GM12878 (cell line): Measurements from ENCODE around the gene HIVEP3. TPM values are rescaled to one million over a fixed set of nuclear protein-coding genes. Genes with fewer than 3 reads are reported as not detected.

ENCODE experiments used
- ATAC-seq: fragments of 200-7000 bp; cut with Tn5 transposase; 3 replicates; pipeline ENCODE4 v1.9.1; 2020; ENCODE audit warnings: mild to moderate bottlenecking, moderate library complexity
- BruUV-seq: library from RNA; stranded (reverse); fragments of 400-500 nt; replicated peaks from 2 replicates; lab custom pipeline; 2021; lab: Mats Ljungman, UMichigan
- CTCF ChIA-PET: fragments of 300-600 bp; sonication (Branson Sonifier 250); formaldehyde crosslinking; extraction: SDS; loops from one replicate; lab custom pipeline; 2021; ENCODE audit warnings: inconsistent platforms; lab: Yijun Ruan, JAX
- POLR2A ChIA-PET: fragments of 350-600 bp; formaldehyde crosslinking; extraction: SDS; loops from one replicate; lab custom pipeline; 2021; ENCODE audit warnings: inconsistent platforms; lab: Charles Lee
- RAD21 ChIA-PET: fragments of 300-600 bp; sonication (Branson Sonifier 250); formaldehyde crosslinking; loops from one replicate; lab custom pipeline; 2023; ENCODE audit warnings: antibody characterized with exemption; ENCODE audit not compliant: unreplicated experiment; lab: Charles Lee
- SMC1A ChIA-PET: fragments of 300-600 bp; sonication (Branson Sonifier 250); formaldehyde crosslinking; loops from one replicate; lab custom pipeline; 2023; ENCODE audit not compliant: unreplicated experiment, uncharacterized antibody; lab: Charles Lee
- DNase-seq: peaks from one replicate; pipeline ENCODE4 v3.0.0-alpha.2; 2011; ENCODE audit warnings: low read depth, low spot score
- FAIRE-seq: peaks from 3 replicates; lab custom pipeline; 2011; peaks lifted over from hg19 to GRCh38; lab: Jason Lieb, UNC
- H2AFZ ChIP-seq: 2 replicates; pipeline ENCODE4 v1.6.0; 2011; ENCODE audit warnings: low read depth, low read length, control low read depth; ENCODE audit not compliant: control insufficient read depth
- H3K27ac ChIP-seq: 2 replicates; pipeline ENCODE4 v1.5.1; 2011; ENCODE audit warnings: control low read depth; ENCODE audit not compliant: control insufficient read depth, insufficient read depth
- H3K27me3 ChIP-seq, 2 experiments: replicated peaks in 1 of 2; 2 replicates each; pipeline versions ENCODE4 v1.6.0 to v1.6.1; 2011; ENCODE audit warnings: low read length in 1 of 2; ENCODE audit not compliant: control insufficient read depth in 2 of 2, insufficient read depth in 2 of 2
- H3K36me3 ChIP-seq, 2 experiments: 2 replicates each; pipeline ENCODE4 v1.5.1; 2011; ENCODE audit warnings: low read length in 1 of 2; ENCODE audit not compliant: control insufficient read depth in 2 of 2, insufficient read depth in 2 of 2
- H3K4me1 ChIP-seq: 2 replicates; pipeline ENCODE4 v1.6.1; 2011; ENCODE audit warnings: mild to moderate bottlenecking, low read length, moderate library complexity, mixed read lengths; ENCODE audit not compliant: control insufficient read depth, insufficient read depth
- H3K4me2 ChIP-seq: 2 replicates; pipeline ENCODE4 v1.6.0; 2011; ENCODE audit warnings: control low read depth; ENCODE audit not compliant: control insufficient read depth, insufficient read depth
- H3K4me3 ChIP-seq: fragments of 200-600 bp; sonication (generic); 2 replicates; pipeline ENCODE4 v1.5.1; 2016
- H3K79me2 ChIP-seq: 2 replicates; pipeline ENCODE4 v1.6.0; 2011; ENCODE audit warnings: low read length; ENCODE audit not compliant: control insufficient read depth, insufficient read depth
- H3K9ac ChIP-seq: 2 replicates; pipeline ENCODE4 v1.8.0; 2011; ENCODE audit warnings: low read length, control low read depth, mixed read lengths; ENCODE audit not compliant: control insufficient read depth, insufficient read depth
- H3K9me3 ChIP-seq: replicated peaks from 3 replicates; pipeline ENCODE4 v1.5.1; 2011; ENCODE audit warnings: mild to moderate bottlenecking, low read length; ENCODE audit not compliant: control insufficient read depth, insufficient read depth
- H4K20me1 ChIP-seq: 2 replicates; pipeline ENCODE4 v1.6.0; 2011; ENCODE audit not compliant: control insufficient read depth, insufficient read depth
- CEBPB ChIP-seq, 2 experiments: fragments of 150-350 bp in 1 of 2; IDR thresholded peaks; 2 replicates each; pipeline ENCODE4 v1.6.1; 2012 to 2014; ENCODE audit warnings: low read depth in 2 of 2, low read length in 2 of 2, borderline replicate concordance in 1 of 2, inconsistent platforms in 1 of 2
- CUX1 ChIP-seq: IDR thresholded peaks from 2 replicates; pipeline ENCODE4 v1.6.1; 2012; ENCODE audit warnings: improper control_type of control experiment, low read depth, low read length; ENCODE audit not compliant: insufficient replicate concordance
- DPF2 ChIP-seq: fragments of 450-650 bp; IDR thresholded peaks from 2 replicates; pipeline ENCODE4 v1.6.1; 2017; ENCODE audit warnings: mild to moderate bottlenecking
- EGR1 ChIP-seq, 2 experiments: IDR thresholded peaks; 1 replicate in 1 of 2; 2 replicates in 1 of 2; pipeline ENCODE4 v1.6.1; 2011 to 2012; ENCODE audit warnings: low read depth in 2 of 2, low read length in 2 of 2, borderline replicate concordance in 1 of 2, mild to moderate bottlenecking in 1 of 2, moderate library complexity in 1 of 2
- FOXK2 ChIP-seq: fragments of 450-650 bp; IDR thresholded peaks from 2 replicates; pipeline ENCODE4 v1.6.1; 2017; ENCODE audit warnings: mild to moderate bottlenecking, moderate library complexity
- HDAC6 ChIP-seq: fragments of 200-600 bp; sonication (generic); IDR thresholded peaks from one replicate; pipeline ENCODE4 v1.8.0; 2017; ENCODE audit warnings: antibody characterized with exemption; ENCODE audit not compliant: unreplicated experiment
- NFYA ChIP-seq: IDR thresholded peaks from 2 replicates; pipeline ENCODE4 v1.6.1; 2011; ENCODE audit warnings: low read depth, mild to moderate bottlenecking, low read length, improper control_type of control experiment, borderline replicate concordance
- NR2F1 ChIP-seq: fragments of 450-650 bp; conservative IDR thresholded peaks from 2 replicates; pipeline ENCODE4 v1.6.1; 2017; ENCODE audit warnings: mild to moderate bottlenecking
- POU2F2 ChIP-seq: IDR thresholded peaks from 3 replicates; pipeline ENCODE4 v1.6.1; 2011; ENCODE audit warnings: low read depth, mild to moderate bottlenecking, low read length, borderline replicate concordance
- SP1 ChIP-seq: IDR thresholded peaks from one replicate; pipeline ENCODE4 v1.6.1; 2011; ENCODE audit warnings: low read depth, low read length
- STAT3 ChIP-seq: IDR thresholded peaks from 2 replicates; pipeline ENCODE4 v1.6.1; 2011; ENCODE audit warnings: low read depth, low read length, improper control_type of control experiment
- USF2 ChIP-seq: IDR thresholded peaks from 2 replicates; pipeline ENCODE4 v1.6.1; 2011; ENCODE audit warnings: low read depth, low read length, improper control_type of control experiment, borderline replicate concordance
- YY1 ChIP-seq: IDR thresholded peaks from 2 replicates; pipeline ENCODE4 v1.6.1; 2011; ENCODE audit warnings: low read depth, mild to moderate bottlenecking, low read length
- ZNF274 ChIP-seq: IDR thresholded peaks from one replicate; pipeline ENCODE4 v1.8.0; 2011; ENCODE audit not compliant: insufficient read length, insufficient read depth
- WGBS: methylation state at CpG from one replicate; pipeline ENCODE4 v1.1.6; 2016; ENCODE audit warnings: low lambda C conversion rate; ENCODE audit not compliant: insufficient replicate concordance, insufficient coverage; ENCODE audit errors: missing lambda C conversion rate; 5-methylcytosine and 5-hydroxymethylcytosine counted together
- in situ Hi-C: fragments of 300-500 bp; cut with MboI; formaldehyde crosslinking; loops from 9 replicates; pipeline ENCODE4 v1.14.3; 2018; ENCODE audit warnings: mixed read lengths
- intact Hi-C: fragments of 100-400 bp; cut with micrococcal nuclease; formaldehyde crosslinking; loops from one replicate; pipeline ENCODE4 v1.14.2; 2022; ENCODE audit not compliant: unreplicated experiment
- polyA plus RNA-seq, 11 experiments: library from polyadenylated mRNA; depleted of rRNA in 4 of 11; unstranded in 6 of 11; stranded (reverse) in 5 of 11; fragments of >200 nt; fragmentation: Nextera tagmentation in 4 of 11; fragmentation: Illumina TruSeq in 1 of 11; extraction: Ambion mirVana in 4 of 11; extraction: Trizol in 1 of 11; gene quantifications; 1 replicate in 1 of 11; 2 replicates in 10 of 11; pipeline versions ENCODE4 v1.2.1 to v1.2.3, GENCODE V29; 2011 to 2016; ENCODE audit warnings: inconsistent platforms in 2 of 11, missing spikeins in 2 of 11, low read depth in 1 of 11
- total RNA-seq, 4 experiments: library from RNA; depleted of rRNA in 3 of 4; stranded (reverse); fragments of >200 nt in 3 of 4; fragmentation: Illumina TruSeq in 1 of 4; extraction: Trizol in 1 of 4; gene quantifications; 2 replicates each; pipeline versions ENCODE4 v1.2.1 to v1.2.3, GENCODE V29; 2013 to 2021

Gene HIVEP3
- total and polyA plus RNA-seq, 10 of the 15 experiments (the other 5 are each of a cell fraction or from before 2014, with no cell fraction given): 1.8 to 13.6 (median 3.8) TPM

GRCh38 chr1:41666981-41667631, 251.6 kb downstream of the HIVEP3 start (continued):
- TF ChIP-seq FOXK2: no peak
- TF ChIP-seq STAT3: 0 out of 2 replicates have a peak, but pooled peaks have one; percentile 59
- TF ChIP-seq USF2: no peak

- peak overlapping the region; percentile 71 for H3K27ac ChIP-seq
- intact Hi-C loops: no loop called here
- RAD21 ChIA-PET: interaction anchor here (0.8 to 18.2 kb wide), 15 partner anchors 7 to 143 kb away, joined by 3 to 262 read pairs (median 8); no protein-coding TSS in a partner anchor
- in situ Hi-C loops: no loop called here
- no peaks in the 10 kb centered on the region for H3K27me3 ChIP-seq
- FAIRE-seq (no peak), DNase-seq (no peak), ATAC-seq (no peak)
- SMC1A ChIA-PET: interaction anchor here (0.8 to 5.8 kb wide), 13 partner anchors 9 to 140 kb away, joined by 3 to 31 read pairs (median 5); no protein-coding TSS in a partner anchor
- CTCF ChIA-PET: interaction anchor here (0.9 to 2.5 kb wide), 9 partner anchors 8 to 199 kb away, joined by 3 to 20 read pairs (median 4); no protein-coding TSS in a partner anchor
- no peaks in the 10 kb centered on the region for H3K9me3 ChIP-seq
- peaks cover 24% of the 10 kb centered on the region for H3K4me1 ChIP-seq
- H2AFZ ChIP-seq: no peak overlapping the region
- POLR2A ChIA-PET: interaction anchor here (0.6 to 5.2 kb wide), 9 partner anchors 7 to 136 kb away, joined by 3 to 37 read pairs (median 6); no protein-coding TSS in a partner anchor
- H3K36me3 ChIP-seq: no peaks in the 10 kb centered on the region
- no peak overlapping the region for H3K4me2 ChIP-seq
- H3K4me3 ChIP-seq: no peak overlapping the region
- BruUV-seq: no TSS peak
- H4K20me1 ChIP-seq: no peaks in the 10 kb centered on the region
- H3K9ac ChIP-seq: no peak overlapping the region
- 94% methylated on average over 6 of the region's 6 CpGs for WGBS
- H3K79me2 ChIP-seq: no peaks in the 10 kb centered on the region
- TF ChIP-seq EGR1 (IDR thresholded peaks at IDR 0.05; ENCODE audit: borderline replicate concordance in 1 of 2, low read depth in 2 of 2, low read length in 2 of 2): no peak
- no peak for TF ChIP-seq CUX1
- no peak for TF ChIP-seq FOXK2
- TF ChIP-seq DPF2: no peak
- TF ChIP-seq SP1: no peak
- no peak for TF ChIP-seq YY1
- no peak for TF ChIP-seq NFYA
- TF ChIP-seq ZNF274: no peak
- TF ChIP-seq NR2F1: no peak
- TF ChIP-seq CEBPB (IDR thresholded peaks at IDR 0.05; ENCODE audit: borderline replicate concordance in 1 of 2, low read depth in 2 of 2, low read length in 2 of 2): no peak
- no peak for TF ChIP-seq POU2F2
- no peak for TF ChIP-seq HDAC6
Measured at GRCh38 chr1:41665962-41666917, 252.5 kb downstream of the HIVEP3 start.
